Urinary bladder (tissue), 2 donors: Measurements from ENCODE around the gene PIAS4. TPM values are rescaled to one million over a fixed set of nuclear protein-coding genes. Genes with fewer than 3 reads are reported as not detected.

Experiments used
- polyA plus RNA-seq: library from polyadenylated mRNA; stranded (reverse); fragments of 200-250 nt; gene quantifications from one replicate; pipeline ENCODE4 v1.2.3, GENCODE V29; 2013
- small RNA-seq: library from RNA; depleted of rRNA; stranded (forward); fragments of <200 nt; gene quantifications from one replicate; pipeline ENCODE3, GENCODE V24; 2014
- total RNA-seq: library from RNA; depleted of rRNA; stranded (reverse); fragments of >200 nt; gene quantifications from one replicate; pipeline ENCODE4 v1.2.3, GENCODE V29; 2014
- donor health status: healthy.

The PIAS4 gene
- total and polyA plus RNA-seq, 2 donors = 20.2 to 25.3 TPM

Small RNA genes within 50 kb of the gene (small RNA-seq; reads per million reads assigned to genes)
- gene SNORD37 = 2.4 reads per million, percentile 88 among the genes with 10 or more reads in this experiment

Other genes starting within 250 kb of the PIAS4 start
- 10.4 TPM for gene APBA3, start 246.0 kb upstream of the PIAS4 start, total RNA-seq
- 21.7 TPM for gene APBA3, start 246.0 kb upstream of the PIAS4 start, polyA plus RNA-seq
- 23.0 TPM for gene MRPL54, start 245.1 kb upstream of the PIAS4 start, total RNA-seq
- 61.9 TPM for gene MRPL54, start 245.1 kb upstream of the PIAS4 start, polyA plus RNA-seq
- gene RAX2, start 235.5 kb upstream of the PIAS4 start, total RNA-seq = not detected
- not detected for gene RAX2, start 235.5 kb upstream of the PIAS4 start, polyA plus RNA-seq
- 0.53 TPM for gene MATK, start 221.4 kb upstream of the PIAS4 start, total RNA-seq
- 1.3 TPM for gene MATK, start 221.4 kb upstream of the PIAS4 start, polyA plus RNA-seq
- gene ZFR2, start 138.7 kb upstream of the PIAS4 start, total RNA-seq = not detected
- 0.38 TPM for gene ZFR2, start 138.7 kb upstream of the PIAS4 start, polyA plus RNA-seq
- 1.3 TPM for gene ATCAY, start 127.1 kb upstream of the PIAS4 start, total RNA-seq
- gene ATCAY, start 127.1 kb upstream of the PIAS4 start, polyA plus RNA-seq = 0.63 TPM
- gene NMRK2, start 74.7 kb upstream of the PIAS4 start, total RNA-seq = 1.3 TPM
- gene NMRK2, start 74.7 kb upstream of the PIAS4 start, polyA plus RNA-seq = 0.67 TPM
- gene DAPK3, start 36.6 kb upstream of the PIAS4 start, total RNA-seq = 71.9 TPM
- gene DAPK3, start 36.6 kb upstream of the PIAS4 start, polyA plus RNA-seq = 129 TPM
- 1,323 TPM for gene EEF2, start 22.3 kb upstream of the PIAS4 start, total RNA-seq
- 1,969 TPM for gene EEF2, start 22.3 kb upstream of the PIAS4 start, polyA plus RNA-seq
- 8.2 TPM for gene ZBTB7A, start 59.2 kb downstream of the PIAS4 start, total RNA-seq
- gene ZBTB7A, start 59.2 kb downstream of the PIAS4 start, polyA plus RNA-seq = 35.3 TPM
- 54.7 TPM for gene MAP2K2, start 116.4 kb downstream of the PIAS4 start, total RNA-seq
- 103 TPM for gene MAP2K2, start 116.4 kb downstream of the PIAS4 start, polyA plus RNA-seq
- not detected for gene CREB3L3, start 145.9 kb downstream of the PIAS4 start, total RNA-seq
- 0.11 TPM for gene CREB3L3, start 145.9 kb downstream of the PIAS4 start, polyA plus RNA-seq
- 7.2 TPM for gene SIRT6, start 174.8 kb downstream of the PIAS4 start, total RNA-seq
- gene SIRT6, start 174.8 kb downstream of the PIAS4 start, polyA plus RNA-seq = 23.8 TPM
- gene ANKRD24, start 175.0 kb downstream of the PIAS4 start, total RNA-seq = 1.2 TPM
- 0.72 TPM for gene ANKRD24, start 175.0 kb downstream of the PIAS4 start, polyA plus RNA-seq
- 0.32 TPM for gene EBI3, start 221.8 kb downstream of the PIAS4 start, total RNA-seq
- gene EBI3, start 221.8 kb downstream of the PIAS4 start, polyA plus RNA-seq = 5.7 TPM
- gene YJU2, start 239.3 kb downstream of the PIAS4 start, total RNA-seq = 11.7 TPM
- gene YJU2, start 239.3 kb downstream of the PIAS4 start, polyA plus RNA-seq = 29.4 TPM